KOPT-K1 (cell line): ENCODE measurements around the gene DACH1.

Experiments used
- H3K27ac ChIP-seq: fragments of 200-600 bp; sonication (generic); 2 replicates; pipeline ENCODE4 v1.5.1; 2016; ENCODE audit warnings: antibody characterized with exemption, mild to moderate bottlenecking, low read depth, low read length; ENCODE audit not compliant: poor library complexity, severe bottlenecking
- H3K36me3 ChIP-seq: fragments of 200-600 bp; sonication (generic); 2 replicates; pipeline ENCODE4 v1.5.1; 2017; ENCODE audit warnings: antibody characterized with exemption, mild to moderate bottlenecking, low read length, moderate library complexity; ENCODE audit not compliant: insufficient read depth
- H3K9me3 ChIP-seq: fragments of 200-600 bp; sonication (generic); 2 replicates; pipeline ENCODE4 v1.5.1; 2017; ENCODE audit warnings: antibody characterized with exemption, low read length, mild to moderate bottlenecking; ENCODE audit not compliant: insufficient read depth, poor library complexity, severe bottlenecking

The DACH1 gene

GRCh38 chr13:71695662-71696061, 171.3 kb downstream of the DACH1 start:
- no peaks in the 10 kb centered on the region for H3K36me3 ChIP-seq
- H3K27ac ChIP-seq = no peak overlapping the region
- no peaks in the 10 kb centered on the region for H3K9me3 ChIP-seq

- no peak overlapping the region for H3K27ac ChIP-seq
- no peaks in the 10 kb centered on the region for H3K9me3 ChIP-seq
- no peaks in the 10 kb centered on the region for H3K36me3 ChIP-seq
Measured at GRCh38 chr13:71685072-71685471, 181.9 kb downstream of the DACH1 start.

GRCh38 chr13:71681901-71682613, 184.9 kb downstream of the DACH1 start:
- Histone ChIP-seq H3K36me3 (no peaks in the 10 kb centered on the region), H3K27ac (no peak overlapping the region), H3K9me3 (no peaks in the 10 kb centered on the region)

GRCh38 chr13:71677124-71677523, 189.9 kb downstream of the DACH1 start:
- H3K27ac ChIP-seq = no peak overlapping the region
- H3K36me3 ChIP-seq = no peaks in the 10 kb centered on the region
- no peaks in the 10 kb centered on the region for H3K9me3 ChIP-seq

GRCh38 chr13:71672512-71672911, 194.5 kb downstream of the DACH1 start:
- Histone ChIP-seq H3K36me3 (no peaks in the 10 kb centered on the region), H3K27ac (no peak overlapping the region), H3K9me3 (no peaks in the 10 kb centered on the region)

DNA sequence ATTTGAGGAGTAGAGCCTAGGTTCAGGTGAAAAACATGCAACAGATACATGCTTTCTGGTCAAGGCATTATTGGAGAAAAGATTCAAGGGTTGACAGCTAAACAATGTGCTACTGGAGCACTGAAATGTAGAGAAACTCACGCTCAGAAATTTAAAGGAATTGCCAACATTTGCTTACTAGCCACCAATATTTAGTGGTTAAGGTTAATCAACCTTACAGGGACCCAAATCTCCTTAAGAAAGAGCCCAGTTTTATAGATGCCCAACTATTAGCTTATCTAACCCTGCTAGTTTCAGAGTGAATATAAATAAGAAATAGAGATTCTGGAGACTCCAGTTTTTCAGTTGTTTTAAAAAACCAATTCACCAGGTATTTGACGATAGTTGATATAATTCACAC, 203.6 kb downstream of the DACH1 start:
- H3K36me3 ChIP-seq = no peaks in the 10 kb centered on the region
- no peak overlapping the region for H3K27ac ChIP-seq
- no peaks in the 10 kb centered on the region for H3K9me3 ChIP-seq

DNA sequence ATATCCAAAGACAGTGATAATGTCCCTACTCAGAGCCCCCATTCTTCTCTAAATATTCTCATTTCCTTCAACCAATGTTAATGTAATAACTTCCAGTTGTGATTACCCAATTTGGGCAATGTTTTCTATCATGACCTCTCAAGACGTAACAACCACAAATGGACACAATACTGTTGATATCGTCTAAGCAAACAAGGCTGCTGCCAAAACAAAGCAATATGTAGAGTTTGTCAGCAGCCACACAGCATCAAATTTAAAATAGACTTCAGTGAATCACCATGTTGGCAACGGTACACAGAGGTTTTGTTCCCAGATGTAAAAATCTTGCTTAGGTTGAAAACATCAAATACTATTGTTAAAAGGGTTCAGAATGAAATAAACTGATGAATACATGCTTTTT, 205.1 kb downstream of the DACH1 start:
- no peak overlapping the region for H3K27ac ChIP-seq
- H3K36me3 ChIP-seq = no peaks in the 10 kb centered on the region
- no peaks in the 10 kb centered on the region for H3K9me3 ChIP-seq

GRCh38 chr13:71659404-71659803, 207.6 kb downstream of the DACH1 start:
- Histone ChIP-seq H3K27ac (no peak overlapping the region), H3K36me3 (no peaks in the 10 kb centered on the region), H3K9me3 (no peaks in the 10 kb centered on the region)

GRCh38 chr13:71645467-71645866, 221.5 kb downstream of the DACH1 start:
- no peaks in the 10 kb centered on the region for H3K36me3 ChIP-seq
- H3K27ac ChIP-seq = no peak overlapping the region
- no peaks in the 10 kb centered on the region for H3K9me3 ChIP-seq

- H3K36me3 ChIP-seq = no peaks in the 10 kb centered on the region
- no peaks in the 10 kb centered on the region for H3K9me3 ChIP-seq
- H3K27ac ChIP-seq = no peak overlapping the region
Measured at GRCh38 chr13:71644579-71644978, 222.4 kb downstream of the DACH1 start.

GRCh38 chr13:71643448-71643860, 223.6 kb downstream of the DACH1 start:
- H3K9me3 ChIP-seq = no peaks in the 10 kb centered on the region
- H3K27ac ChIP-seq = no peak overlapping the region
- no peaks in the 10 kb centered on the region for H3K36me3 ChIP-seq

GRCh38 chr13:71638751-71639150, 228.3 kb downstream of the DACH1 start:
- Histone ChIP-seq H3K9me3 (no peaks in the 10 kb centered on the region), H3K36me3 (no peaks in the 10 kb centered on the region), H3K27ac (no peak overlapping the region)

GRCh38 chr13:71634602-71635443, 232.2 kb downstream of the DACH1 start:
- no peaks in the 10 kb centered on the region for H3K9me3 ChIP-seq
- H3K36me3 ChIP-seq = no peaks in the 10 kb centered on the region
- no peak overlapping the region for H3K27ac ChIP-seq

GRCh38 chr13:71634182-71634581, 232.8 kb downstream of the DACH1 start:
- H3K36me3 ChIP-seq = no peaks in the 10 kb centered on the region
- H3K9me3 ChIP-seq = no peaks in the 10 kb centered on the region
- H3K27ac ChIP-seq = no peak overlapping the region

DNA sequence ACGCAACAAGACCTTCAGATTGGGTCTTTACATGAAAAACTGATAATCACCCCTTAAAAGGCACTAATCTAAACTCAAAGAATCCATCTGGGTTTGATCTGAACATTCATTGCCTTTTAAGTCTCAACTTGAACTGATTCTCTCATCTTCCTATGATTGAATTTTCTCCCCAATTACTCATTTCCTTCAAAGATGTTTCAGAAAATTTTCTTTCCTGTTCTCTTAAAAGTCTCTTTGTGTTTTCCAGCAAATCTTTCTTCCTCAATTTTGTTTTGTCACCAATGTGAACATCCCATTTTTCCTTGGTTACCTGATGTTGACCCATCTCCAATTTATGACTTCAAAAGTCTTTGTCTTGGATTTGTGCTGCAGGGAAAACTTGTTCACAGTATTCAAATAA, 234.3 kb downstream of the DACH1 start:
- H3K36me3 ChIP-seq = no peaks in the 10 kb centered on the region
- H3K9me3 ChIP-seq = no peaks in the 10 kb centered on the region
- no peak overlapping the region for H3K27ac ChIP-seq

- H3K9me3 ChIP-seq = no peaks in the 10 kb centered on the region
- H3K36me3 ChIP-seq = no peaks in the 10 kb centered on the region
- H3K27ac ChIP-seq = no peak overlapping the region
Measured at GRCh38 chr13:71632206-71632605, 234.8 kb downstream of the DACH1 start.
